Cortex of kidney (tissue), 1 donor: ENCODE data around the gene MORN1.

Source experiments
- DNase-seq: peaks from one replicate; lab custom pipeline; 2025; lab: John Stamatoyannopoulos, UW

The MORN1 gene

GRCh38 chr1:2290171-2290578 is 101.2 kb downstream of the MORN1 start:
- no peak for DNase-seq

GRCh38 chr1:2289607-2290006 is 101.7 kb downstream of the MORN1 start:
- DNase-seq: no peak

- DNase-seq: no peak
Measured at GRCh38 chr1:2288816-2289536, 102.4 kb downstream of the MORN1 start.

- no peak for DNase-seq
Measured at GRCh38 chr1:2288311-2288710, 103.0 kb downstream of the MORN1 start.

GRCh38 chr1:2287649-2288048 is 103.7 kb downstream of the MORN1 start:
- no peak for DNase-seq

- no peak for DNase-seq
Measured at GRCh38 chr1:2286923-2287322, 104.4 kb downstream of the MORN1 start.

GRCh38 chr1:2284932-2285331 is 106.4 kb downstream of the MORN1 start:
- DNase-seq: no peak

GRCh38 chr1:2283991-2284895 is 107.1 kb downstream of the MORN1 start:
- no peak for DNase-seq

- no peak for DNase-seq
Measured at GRCh38 chr1:2283371-2283990, 107.9 kb downstream of the MORN1 start.

GRCh38 chr1:2282556-2283270 is 108.6 kb downstream of the MORN1 start:
- DNase-seq: no peak

GRCh38 chr1:2279817-2280216 is 111.5 kb downstream of the MORN1 start:
- DNase-seq: no peak

- no peak for DNase-seq
Measured at GRCh38 chr1:2279210-2279639, 112.1 kb downstream of the MORN1 start.

GRCh38 chr1:2278591-2279209 is 112.7 kb downstream of the MORN1 start:
- DNase-seq: no peak

GRCh38 chr1:2277741-2278488 is 113.4 kb downstream of the MORN1 start:
- no peak for DNase-seq

GRCh38 chr1:2276803-2277580 is 114.4 kb downstream of the MORN1 start:
- no peak for DNase-seq

GRCh38 chr1:2275796-2276536 is 115.4 kb downstream of the MORN1 start:
- DNase-seq: no peak

- no peak for DNase-seq
Measured at GRCh38 chr1:2274929-2275475, 116.4 kb downstream of the MORN1 start.

- no peak for DNase-seq
Measured at GRCh38 chr1:2274231-2274928, 117.0 kb downstream of the MORN1 start.
